ENCODE measurements around the gene XYLT1. TPM values are rescaled to one million over a fixed set of nuclear protein-coding genes. Genes with fewer than 3 reads are reported as not detected.

The XYLT1 gene
- total RNA-seq, 1 experiment from 2014 or later, result 25.0 TPM

DNA sequence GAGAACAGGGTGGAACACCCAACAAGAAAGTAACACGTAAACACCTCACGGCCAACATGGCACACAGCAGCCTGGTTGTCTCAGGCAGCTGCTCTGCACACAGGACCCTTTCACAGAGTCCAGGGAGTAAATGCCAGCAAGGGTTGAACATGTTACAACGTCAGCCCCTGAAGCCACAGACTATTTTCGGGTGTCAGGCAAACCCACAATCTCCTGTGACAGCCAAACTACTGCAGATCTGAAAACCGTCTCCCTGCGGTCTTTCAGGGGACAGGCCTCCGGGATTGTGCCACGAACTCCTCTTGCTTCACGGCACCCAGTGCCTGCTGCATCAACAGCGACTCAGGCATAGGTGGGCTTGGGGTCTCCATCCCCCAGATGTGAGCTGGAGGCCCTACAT is 127.7 kb downstream of the XYLT1 start:
- no peak overlapping the region for H3K27ac Mint-ChIP-seq
- POLR2A ChIA-PET, result no interaction called here
- no peaks in the 10 kb centered on the region for H3K27me3 Mint-ChIP-seq (ENCODE audit: low read depth)
- CTCF ChIA-PET, result no interaction called here
- no peaks in the 10 kb centered on the region for H3K4me1 Mint-ChIP-seq
- no peaks in the 10 kb centered on the region for H3K9me3 Mint-ChIP-seq
- no peak for TF ChIP-seq MXD4 (CRISPR knock-in tag; IDR thresholded peaks at IDR 0.05; ENCODE audit: borderline replicate concordance)
- no peak for DNase-seq (ENCODE audit: low spot score)
- H3K4me3 Mint-ChIP-seq, result no peak overlapping the region
- no peaks in the 10 kb centered on the region for H3K36me3 Mint-ChIP-seq
- ATAC-seq, result no peak

DNA sequence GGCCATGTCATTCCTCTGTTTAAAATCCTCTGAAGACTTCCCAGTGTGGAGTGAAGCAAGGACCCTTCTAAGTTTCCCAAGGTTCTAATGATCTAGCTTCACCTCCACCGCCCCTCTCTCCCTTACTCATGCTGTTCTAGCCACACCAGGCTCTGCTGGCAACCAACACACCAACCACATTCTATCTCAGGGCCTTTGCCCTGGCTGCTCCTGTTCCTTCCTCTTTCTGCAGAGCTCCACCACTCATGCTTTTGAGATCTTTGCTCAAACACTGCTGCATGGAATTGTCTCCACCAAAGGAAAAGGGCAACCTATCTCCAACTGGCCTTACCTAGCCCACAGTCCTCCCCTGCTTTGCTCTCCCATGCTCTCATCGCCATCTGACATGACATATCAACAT is 128.7 kb downstream of the XYLT1 start:
- no peak overlapping the region for H3K4me3 Mint-ChIP-seq
- H3K4me1 Mint-ChIP-seq, result no peaks in the 10 kb centered on the region
- H3K36me3 Mint-ChIP-seq, result no peaks in the 10 kb centered on the region
- TF ChIP-seq ATF2 (CRISPR knock-in tag; IDR thresholded peaks at IDR 0.05; ENCODE audit: borderline replicate concordance, low read depth), result no peak
- TF ChIP-seq, protein P1, sequence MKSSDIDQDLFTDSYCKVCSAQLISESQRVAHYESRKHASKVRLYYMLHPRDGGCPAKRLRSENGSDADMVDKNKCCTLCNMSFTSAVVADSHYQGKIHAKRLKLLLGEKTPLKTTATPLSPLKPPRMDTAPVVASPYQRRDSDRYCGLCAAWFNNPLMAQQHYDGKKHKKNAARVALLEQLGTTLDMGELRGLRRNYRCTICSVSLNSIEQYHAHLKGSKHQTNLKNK (CRISPR knock-in tag; IDR thresholded peaks at IDR 0.05), result no peak
- TF ChIP-seq, protein P2, sequence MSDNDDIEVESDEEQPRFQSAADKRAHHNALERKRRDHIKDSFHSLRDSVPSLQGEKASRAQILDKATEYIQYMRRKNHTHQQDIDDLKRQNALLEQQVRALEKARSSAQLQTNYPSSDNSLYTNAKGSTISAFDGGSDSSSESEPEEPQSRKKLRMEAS (CRISPR knock-in tag; IDR thresholded peaks at IDR 0.05), result no peak
- no peak for TF ChIP-seq USF1 (CRISPR knock-in tag; IDR thresholded peaks at IDR 0.05)
- TF ChIP-seq SOX15 (CRISPR knock-in tag; IDR thresholded peaks at IDR 0.05), result no peak
- no peaks in the 10 kb centered on the region for H3K9me3 Mint-ChIP-seq
- 0 out of 2 replicates have a peak overlapping the region, but pooled peaks have one; percentile 6 for H3K27ac Mint-ChIP-seq
- H3K27me3 Mint-ChIP-seq (ENCODE audit: low read depth), result no peaks in the 10 kb centered on the region
- ChIA-PET CTCF (no interaction called here), POLR2A (no interaction called here)
- ATAC-seq, result no peak
- no peak for DNase-seq (ENCODE audit: low spot score)

DNA sequence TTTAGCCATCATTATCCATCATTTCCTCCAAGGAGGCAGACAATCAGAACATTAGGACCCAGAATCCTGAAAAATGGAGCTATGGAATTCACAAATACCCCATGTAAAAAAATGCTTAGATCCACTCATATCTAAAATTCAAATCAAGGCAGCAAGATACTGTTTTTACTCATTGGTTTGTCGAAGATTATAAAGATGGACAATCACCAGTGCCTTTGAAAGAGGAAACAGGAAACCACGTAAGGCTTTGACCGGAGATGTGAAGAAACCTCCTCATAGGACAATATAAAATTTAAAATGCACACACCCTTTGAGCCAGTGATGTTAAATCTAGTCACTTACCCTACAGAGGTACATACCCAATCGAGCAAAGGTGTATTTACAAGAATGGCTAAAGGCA is 130.0 kb downstream of the XYLT1 start:
- Mint-ChIP-seq H3K4me1 (peaks cover 6% of the 10 kb centered on the region), H3K4me3 (no peak overlapping the region), H3K36me3 (no peaks in the 10 kb centered on the region), H3K27ac (no peak overlapping the region), H3K27me3 (ENCODE audit: low read depth) (no peaks in the 10 kb centered on the region), H3K9me3 (no peaks in the 10 kb centered on the region)
- POLR2A ChIA-PET, result no interaction called here
- no peak for TF ChIP-seq TEAD4 (CRISPR knock-in tag; IDR thresholded peaks at IDR 0.05)
- TF ChIP-seq, protein P3, sequence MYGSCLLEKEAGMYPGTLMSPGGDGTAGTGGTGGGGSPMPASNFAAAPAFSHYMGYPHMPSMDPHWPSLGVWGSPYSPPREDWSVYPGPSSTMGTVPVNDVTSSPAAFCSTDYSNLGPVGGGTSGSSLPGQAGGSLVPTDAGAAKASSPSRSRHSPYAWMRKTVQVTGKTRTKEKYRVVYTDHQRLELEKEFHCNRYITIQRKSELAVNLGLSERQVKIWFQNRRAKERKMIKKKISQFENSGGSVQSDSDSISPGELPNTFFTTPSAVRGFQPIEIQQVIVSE (CRISPR knock-in tag; IDR thresholded peaks at IDR 0.05; ENCODE audit: borderline replicate concordance), result no peak
- TF ChIP-seq HMGXB4 (CRISPR knock-in tag; IDR thresholded peaks at IDR 0.05), result no peak
- TF ChIP-seq, protein P4, sequence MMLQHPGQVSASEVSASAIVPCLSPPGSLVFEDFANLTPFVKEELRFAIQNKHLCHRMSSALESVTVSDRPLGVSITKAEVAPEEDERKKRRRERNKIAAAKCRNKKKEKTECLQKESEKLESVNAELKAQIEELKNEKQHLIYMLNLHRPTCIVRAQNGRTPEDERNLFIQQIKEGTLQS (CRISPR knock-in tag; conservative IDR thresholded peaks at IDR 0.05), result no peak
- TF ChIP-seq E2F1 (CRISPR knock-in tag; IDR thresholded peaks at IDR 0.05), result no peak
- DNase-seq (ENCODE audit: low spot score) (no peak), ATAC-seq (no peak)
- CTCF ChIA-PET, result no interaction called here
